Measurements from ENCODE around the gene ARPC5L. TPM values are rescaled to one million over a fixed set of nuclear protein-coding genes. Genes with fewer than 3 reads are reported as not detected.

The ARPC5L gene
- total and polyA plus RNA-seq, 2 of the 13 experiments (the other 11 are each of a cell fraction or from before 2014, with no cell fraction given): 29.9 to 33.8 TPM

DNA sequence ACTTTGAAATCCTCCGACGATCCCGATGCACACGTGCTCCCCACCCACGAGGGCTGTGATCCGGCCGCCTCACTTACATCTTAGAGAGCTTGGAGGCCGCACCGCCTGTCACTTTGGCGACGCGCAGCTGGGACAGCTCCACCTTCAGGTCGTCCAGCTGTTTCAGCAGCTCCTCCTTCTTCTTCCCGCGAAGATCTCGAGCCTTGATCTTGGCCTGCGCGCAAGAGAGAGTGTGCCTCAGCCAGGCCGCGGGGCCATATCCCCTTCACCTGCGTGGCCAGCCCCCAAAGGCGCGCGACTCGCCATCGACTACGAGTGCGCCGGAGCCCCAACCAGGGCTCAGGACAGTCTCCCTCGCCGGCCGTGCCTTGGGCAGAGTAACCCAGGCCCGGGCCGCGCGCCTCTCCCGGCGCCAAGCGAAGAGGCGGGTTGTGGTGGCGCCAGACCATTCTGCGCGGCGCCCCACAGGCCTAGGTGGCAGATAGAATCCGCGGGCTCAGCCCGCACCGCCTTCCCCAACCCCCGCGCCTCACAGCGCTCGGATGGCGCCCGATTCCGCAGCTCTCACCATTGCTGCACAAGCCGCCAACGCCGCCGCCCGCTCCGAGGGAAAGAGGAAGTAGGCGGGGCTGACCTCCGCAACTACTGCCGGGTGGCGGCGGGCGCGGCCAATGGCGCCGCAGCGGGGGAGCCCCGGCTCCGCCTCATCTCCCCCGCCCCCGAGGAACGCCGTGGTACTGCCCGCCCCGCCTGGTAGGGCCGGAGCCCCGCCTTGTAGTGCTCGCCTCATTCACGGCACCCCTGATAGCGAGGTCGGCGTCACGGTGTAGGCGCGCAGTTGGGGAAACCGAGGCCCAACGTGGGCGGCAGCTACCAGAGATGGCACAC, at the start of gene ARPC5L, which contains the start of gene RPL35 (continued):
- TF ChIP-seq, protein P1, sequence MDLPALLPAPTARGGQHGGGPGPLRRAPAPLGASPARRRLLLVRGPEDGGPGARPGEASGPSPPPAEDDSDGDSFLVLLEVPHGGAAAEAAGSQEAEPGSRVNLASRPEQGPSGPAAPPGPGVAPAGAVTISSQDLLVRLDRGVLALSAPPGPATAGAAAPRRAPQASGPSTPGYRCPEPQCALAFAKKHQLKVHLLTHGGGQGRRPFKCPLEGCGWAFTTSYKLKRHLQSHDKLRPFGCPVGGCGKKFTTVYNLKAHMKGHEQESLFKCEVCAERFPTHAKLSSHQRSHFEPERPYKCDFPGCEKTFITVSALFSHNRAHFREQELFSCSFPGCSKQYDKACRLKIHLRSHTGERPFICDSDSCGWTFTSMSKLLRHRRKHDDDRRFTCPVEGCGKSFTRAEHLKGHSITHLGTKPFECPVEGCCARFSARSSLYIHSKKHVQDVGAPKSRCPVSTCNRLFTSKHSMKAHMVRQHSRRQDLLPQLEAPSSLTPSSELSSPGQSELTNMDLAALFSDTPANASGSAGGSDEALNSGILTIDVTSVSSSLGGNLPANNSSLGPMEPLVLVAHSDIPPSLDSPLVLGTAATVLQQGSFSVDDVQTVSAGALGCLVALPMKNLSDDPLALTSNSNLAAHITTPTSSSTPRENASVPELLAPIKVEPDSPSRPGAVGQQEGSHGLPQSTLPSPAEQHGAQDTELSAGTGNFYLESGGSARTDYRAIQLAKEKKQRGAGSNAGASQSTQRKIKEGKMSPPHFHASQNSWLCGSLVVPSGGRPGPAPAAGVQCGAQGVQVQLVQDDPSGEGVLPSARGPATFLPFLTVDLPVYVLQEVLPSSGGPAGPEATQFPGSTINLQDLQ (CRISPR knock-in tag; IDR thresholded peaks at IDR 0.05): peak; percentile 94; the same call in 1 of the 2 replicates
- TF ChIP-seq ZSCAN21 (CRISPR knock-in tag; IDR thresholded peaks at IDR 0.05; ENCODE audit: borderline replicate concordance) (0 out of 2 replicates have a peak, but pooled peaks have one; percentile 43), EED (CRISPR knock-in tag; IDR thresholded peaks at IDR 0.05) (peak; percentile 82), MED13 (CRISPR knock-in tag; IDR thresholded peaks at IDR 0.05) (no peak), ZNF550 (CRISPR knock-in tag; IDR thresholded peaks at IDR 0.05; ENCODE audit: borderline replicate concordance) (no peak), SIN3B (IDR thresholded peaks at IDR 0.05; ENCODE audit: low read length) (peak; percentile 36; the same call in 1 of the 2 replicates), ZNF224 (CRISPR knock-in tag; IDR thresholded peaks at IDR 0.05) (peak; percentile 86; the same call in 1 of the 2 replicates), TEAD2 (CRISPR knock-in tag; IDR thresholded peaks at IDR 0.05) (peak; percentile 41; the same call in 1 of the 2 replicates), ZNF878 (CRISPR knock-in tag; IDR thresholded peaks at IDR 0.05) (0 out of 2 replicates have a peak, but pooled peaks have one; percentile 50), MTF2 (CRISPR knock-in tag; IDR thresholded peaks at IDR 0.05; ENCODE audit: borderline replicate concordance) (0 out of 2 replicates have a peak, but pooled peaks have one; percentile 25)
- TF ChIP-seq, protein P2, sequence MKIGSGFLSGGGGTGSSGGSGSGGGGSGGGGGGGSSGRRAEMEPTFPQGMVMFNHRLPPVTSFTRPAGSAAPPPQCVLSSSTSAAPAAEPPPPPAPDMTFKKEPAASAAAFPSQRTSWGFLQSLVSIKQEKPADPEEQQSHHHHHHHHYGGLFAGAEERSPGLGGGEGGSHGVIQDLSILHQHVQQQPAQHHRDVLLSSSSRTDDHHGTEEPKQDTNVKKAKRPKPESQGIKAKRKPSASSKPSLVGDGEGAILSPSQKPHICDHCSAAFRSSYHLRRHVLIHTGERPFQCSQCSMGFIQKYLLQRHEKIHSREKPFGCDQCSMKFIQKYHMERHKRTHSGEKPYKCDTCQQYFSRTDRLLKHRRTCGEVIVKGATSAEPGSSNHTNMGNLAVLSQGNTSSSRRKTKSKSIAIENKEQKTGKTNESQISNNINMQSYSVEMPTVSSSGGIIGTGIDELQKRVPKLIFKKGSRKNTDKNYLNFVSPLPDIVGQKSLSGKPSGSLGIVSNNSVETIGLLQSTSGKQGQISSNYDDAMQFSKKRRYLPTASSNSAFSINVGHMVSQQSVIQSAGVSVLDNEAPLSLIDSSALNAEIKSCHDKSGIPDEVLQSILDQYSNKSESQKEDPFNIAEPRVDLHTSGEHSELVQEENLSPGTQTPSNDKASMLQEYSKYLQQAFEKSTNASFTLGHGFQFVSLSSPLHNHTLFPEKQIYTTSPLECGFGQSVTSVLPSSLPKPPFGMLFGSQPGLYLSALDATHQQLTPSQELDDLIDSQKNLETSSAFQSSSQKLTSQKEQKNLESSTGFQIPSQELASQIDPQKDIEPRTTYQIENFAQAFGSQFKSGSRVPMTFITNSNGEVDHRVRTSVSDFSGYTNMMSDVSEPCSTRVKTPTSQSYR (CRISPR knock-in tag; IDR thresholded peaks at IDR 0.05; ENCODE audit: borderline replicate concordance): peak; percentile 6; the same call in 1 of the 2 replicates
- TF ChIP-seq, protein P3, sequence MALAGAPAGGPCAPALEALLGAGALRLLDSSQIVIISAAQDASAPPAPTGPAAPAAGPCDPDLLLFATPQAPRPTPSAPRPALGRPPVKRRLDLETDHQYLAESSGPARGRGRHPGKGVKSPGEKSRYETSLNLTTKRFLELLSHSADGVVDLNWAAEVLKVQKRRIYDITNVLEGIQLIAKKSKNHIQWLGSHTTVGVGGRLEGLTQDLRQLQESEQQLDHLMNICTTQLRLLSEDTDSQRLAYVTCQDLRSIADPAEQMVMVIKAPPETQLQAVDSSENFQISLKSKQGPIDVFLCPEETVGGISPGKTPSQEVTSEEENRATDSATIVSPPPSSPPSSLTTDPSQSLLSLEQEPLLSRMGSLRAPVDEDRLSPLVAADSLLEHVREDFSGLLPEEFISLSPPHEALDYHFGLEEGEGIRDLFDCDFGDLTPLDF (CRISPR knock-in tag; IDR thresholded peaks at IDR 0.05): peak; percentile 73
- TF ChIP-seq, protein P4, sequence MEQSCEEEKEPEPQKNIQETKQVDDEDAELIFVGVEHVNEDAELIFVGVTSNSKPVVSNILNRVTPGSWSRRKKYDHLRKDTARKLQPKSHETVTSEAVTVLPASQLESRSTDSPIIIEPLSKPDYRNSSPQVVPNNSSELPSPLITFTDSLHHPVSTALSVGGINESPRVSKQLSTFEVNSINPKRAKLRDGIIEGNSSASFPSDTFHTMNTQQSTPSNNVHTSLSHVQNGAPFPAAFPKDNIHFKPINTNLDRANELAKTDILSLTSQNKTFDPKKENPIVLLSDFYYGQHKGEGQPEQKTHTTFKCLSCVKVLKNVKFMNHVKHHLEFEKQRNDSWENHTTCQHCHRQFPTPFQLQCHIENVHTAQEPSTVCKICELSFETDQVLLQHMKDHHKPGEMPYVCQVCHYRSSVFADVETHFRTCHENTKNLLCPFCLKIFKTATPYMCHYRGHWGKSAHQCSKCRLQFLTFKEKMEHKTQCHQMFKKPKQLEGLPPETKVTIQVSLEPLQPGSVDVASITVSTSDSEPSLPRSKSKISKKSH (CRISPR knock-in tag; IDR thresholded peaks at IDR 0.05; ENCODE audit: borderline replicate concordance): peak; percentile 78
- TF ChIP-seq, protein P5, sequence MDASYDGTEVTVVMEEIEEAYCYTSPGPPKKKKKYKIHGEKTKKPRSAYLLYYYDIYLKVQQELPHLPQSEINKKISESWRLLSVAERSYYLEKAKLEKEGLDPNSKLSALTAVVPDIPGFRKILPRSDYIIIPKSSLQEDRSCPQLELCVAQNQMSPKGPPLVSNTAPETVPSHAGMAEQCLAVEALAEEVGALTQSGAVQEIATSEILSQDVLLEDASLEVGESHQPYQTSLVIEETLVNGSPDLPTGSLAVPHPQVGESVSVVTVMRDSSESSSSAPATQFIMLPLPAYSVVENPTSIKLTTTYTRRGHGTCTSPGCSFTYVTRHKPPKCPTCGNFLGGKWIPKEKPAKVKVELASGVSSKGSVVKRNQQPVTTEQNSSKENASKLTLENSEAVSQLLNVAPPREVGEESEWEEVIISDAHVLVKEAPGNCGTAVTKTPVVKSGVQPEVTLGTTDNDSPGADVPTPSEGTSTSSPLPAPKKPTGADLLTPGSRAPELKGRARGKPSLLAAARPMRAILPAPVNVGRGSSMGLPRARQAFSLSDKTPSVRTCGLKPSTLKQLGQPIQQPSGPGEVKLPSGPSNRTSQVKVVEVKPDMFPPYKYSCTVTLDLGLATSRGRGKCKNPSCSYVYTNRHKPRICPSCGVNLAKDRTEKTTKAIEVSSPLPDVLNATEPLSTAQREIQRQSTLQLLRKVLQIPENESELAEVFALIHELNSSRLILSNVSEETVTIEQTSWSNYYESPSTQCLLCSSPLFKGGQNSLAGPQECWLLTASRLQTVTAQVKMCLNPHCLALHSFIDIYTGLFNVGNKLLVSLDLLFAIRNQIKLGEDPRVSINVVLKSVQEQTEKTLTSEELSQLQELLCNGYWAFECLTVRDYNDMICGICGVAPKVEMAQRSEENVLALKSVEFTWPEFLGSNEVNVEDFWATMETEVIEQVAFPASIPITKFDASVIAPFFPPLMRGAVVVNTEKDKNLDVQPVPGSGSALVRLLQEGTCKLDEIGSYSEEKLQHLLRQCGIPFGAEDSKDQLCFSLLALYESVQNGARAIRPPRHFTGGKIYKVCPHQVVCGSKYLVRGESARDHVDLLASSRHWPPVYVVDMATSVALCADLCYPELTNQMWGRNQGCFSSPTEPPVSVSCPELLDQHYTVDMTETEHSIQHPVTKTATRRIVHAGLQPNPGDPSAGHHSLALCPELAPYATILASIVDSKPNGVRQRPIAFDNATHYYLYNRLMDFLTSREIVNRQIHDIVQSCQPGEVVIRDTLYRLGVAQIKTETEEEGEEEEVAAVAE (CRISPR knock-in tag; IDR thresholded peaks at IDR 0.05; ENCODE audit: borderline replicate concordance): peak; percentile 2; the same call in 1 of the 2 replicates
